Measurements from ENCODE around the gene SLC12A1.

Gene SLC12A1

DNA sequence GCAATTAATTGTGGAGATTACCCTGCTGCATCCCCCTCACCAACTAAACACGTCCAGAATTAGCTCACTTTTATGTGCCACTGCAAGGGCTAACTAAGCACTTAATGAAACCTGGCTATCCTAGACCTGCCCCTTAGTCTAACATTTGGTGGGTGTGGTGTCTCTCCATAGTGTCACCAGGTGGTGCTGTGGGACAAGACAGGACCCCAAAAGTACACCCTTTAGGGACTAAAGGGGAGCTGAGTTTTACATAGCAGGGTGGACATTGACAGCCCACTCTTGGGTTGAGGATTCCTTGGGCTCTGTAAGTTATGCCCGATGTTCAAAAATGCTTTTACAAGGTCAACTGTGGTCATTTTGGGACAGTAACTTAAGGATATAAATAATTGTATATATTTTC lies 130.8 kb downstream of the SLC12A1 start:
- H4K91ac ChIP-seq (ENCODE audit: low read depth, low read length): no peak overlapping the region
- no peak overlapping the region for H2AK5ac ChIP-seq (ENCODE audit: low read length)
- H4K8ac ChIP-seq (ENCODE audit: low read depth, low read length): no peak overlapping the region
- no peak overlapping the region for H3K14ac ChIP-seq (ENCODE audit: low read length)
- no peak overlapping the region for H3K4ac ChIP-seq (ENCODE audit: low read depth, low read length)
- peaks cover 2% of the 10 kb centered on the region for H3K79me2 ChIP-seq (ENCODE audit: control insufficient read depth, insufficient read depth, low read length, poor library complexity)
- peaks cover 0 to 2% of the 10 kb centered on the region in 2 experiments for H3K4me1 ChIP-seq (ENCODE audit: control insufficient read depth in 1 of 2, insufficient read depth in 2 of 2, low read length in 2 of 2)
- no peak overlapping the region for H2AFZ ChIP-seq (ENCODE audit: insufficient read depth, low read length, poor library complexity)
- no peak overlapping the region for H3K18ac ChIP-seq (ENCODE audit: low read length)
- no peak overlapping the region for H3K4me2 ChIP-seq (ENCODE audit: low read length)
- H3K36me3 ChIP-seq (ENCODE audit: control insufficient read depth in 1 of 2, insufficient read depth in 2 of 2, low read length in 2 of 2): peaks cover 1 to 11% of the 10 kb centered on the region in 2 experiments
- DNase-seq: no peak
- WGBS (ENCODE audit: extremely low coverage, insufficient coverage, insufficient read length): no CpG with 5 or more reads among the region's 2 CpGs
- no peak overlapping the region for H2BK120ac ChIP-seq (ENCODE audit: insufficient read depth, low read length, poor library complexity)
- H3K9me3 ChIP-seq (ENCODE audit: insufficient read depth, low read depth, low read length): no peaks in the 10 kb centered on the region
- no peaks in the 10 kb centered on the region for H3K27me3 ChIP-seq (ENCODE audit: insufficient read depth, low read length)
- no peak overlapping the region for H2BK12ac ChIP-seq (ENCODE audit: low read length)
- H3K4me3 ChIP-seq (ENCODE audit: low read depth, low read length): no peak overlapping the region
- no peak overlapping the region for H3K27ac ChIP-seq (ENCODE audit: low read depth, low read length)
- H2BK5ac ChIP-seq (ENCODE audit: low read depth, low read length, poor library complexity): no peak overlapping the region
- no peak overlapping the region for H3K9ac ChIP-seq (ENCODE audit: low read length)
- no peak overlapping the region for H4K12ac ChIP-seq (ENCODE audit: low read depth, low read length)
- H3K23ac ChIP-seq (ENCODE audit: low read length): no peak overlapping the region
- peaks cover 2% of the 10 kb centered on the region for H3K79me1 ChIP-seq (ENCODE audit: low read length)

DNA sequence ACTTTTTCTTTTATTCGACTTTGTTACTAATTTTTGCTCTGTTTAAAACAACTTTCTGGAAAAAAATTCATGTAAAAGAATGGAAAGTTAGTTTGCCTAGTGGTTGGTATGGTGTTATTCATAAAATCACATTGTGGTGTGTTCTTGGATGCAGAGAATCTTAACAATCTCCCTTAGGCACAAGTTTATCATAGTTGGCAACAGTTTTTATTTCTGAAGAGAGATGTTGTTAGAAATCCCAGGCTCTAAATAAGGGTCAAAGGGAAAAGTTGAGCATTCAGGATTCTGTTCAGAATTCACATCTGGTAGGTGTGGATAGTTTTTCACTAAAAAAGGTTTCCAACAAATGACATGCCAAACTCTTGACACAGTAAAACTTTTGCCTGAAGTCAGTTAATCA lies 131.5 kb downstream of the SLC12A1 start:
- H2BK120ac ChIP-seq (ENCODE audit: insufficient read depth, low read length, poor library complexity): no peak overlapping the region
- no peak overlapping the region for H2AK5ac ChIP-seq (ENCODE audit: low read length)
- H3K23ac ChIP-seq (ENCODE audit: low read length): no peak overlapping the region
- no peak overlapping the region for H3K9ac ChIP-seq (ENCODE audit: low read length)
- H3K18ac ChIP-seq (ENCODE audit: low read length): no peak overlapping the region
- no peak overlapping the region for H3K4ac ChIP-seq (ENCODE audit: low read depth, low read length)
- no peak overlapping the region for H4K8ac ChIP-seq (ENCODE audit: low read depth, low read length)
- H3K14ac ChIP-seq (ENCODE audit: low read length): no peak overlapping the region
- H2BK5ac ChIP-seq (ENCODE audit: low read depth, low read length, poor library complexity): no peak overlapping the region
- no peaks in the 10 kb centered on the region for H3K79me1 ChIP-seq (ENCODE audit: low read length)
- no peaks in the 10 kb centered on the region for H3K4me1 ChIP-seq (ENCODE audit: control insufficient read depth in 1 of 2, insufficient read depth in 2 of 2, low read length in 2 of 2)
- H4K91ac ChIP-seq (ENCODE audit: low read depth, low read length): no peak overlapping the region
- no peak overlapping the region for H4K12ac ChIP-seq (ENCODE audit: low read depth, low read length)
- no peak overlapping the region for H2BK12ac ChIP-seq (ENCODE audit: low read length)
- no CpG with 5 or more reads among the region's 1 CpG for WGBS (ENCODE audit: extremely low coverage, insufficient coverage, insufficient read length)
- no peak overlapping the region for H3K27ac ChIP-seq (ENCODE audit: low read depth, low read length)
- H2AFZ ChIP-seq (ENCODE audit: insufficient read depth, low read length, poor library complexity): no peak overlapping the region
- no peak overlapping the region for H3K4me3 ChIP-seq (ENCODE audit: low read depth, low read length)
- no peak overlapping the region for H3K4me2 ChIP-seq (ENCODE audit: low read length)
- H3K9me3 ChIP-seq (ENCODE audit: insufficient read depth, low read depth, low read length): no peaks in the 10 kb centered on the region
- H3K27me3 ChIP-seq (ENCODE audit: insufficient read depth, low read length): no peaks in the 10 kb centered on the region
- H3K36me3 ChIP-seq (ENCODE audit: control insufficient read depth in 1 of 2, insufficient read depth in 2 of 2, low read length in 2 of 2): peaks cover 1 to 11% of the 10 kb centered on the region in 2 experiments
- no peaks in the 10 kb centered on the region for H3K79me2 ChIP-seq (ENCODE audit: control insufficient read depth, insufficient read depth, low read length, poor library complexity)
- peak; percentile 46 to 90 for DNase-seq

DNA sequence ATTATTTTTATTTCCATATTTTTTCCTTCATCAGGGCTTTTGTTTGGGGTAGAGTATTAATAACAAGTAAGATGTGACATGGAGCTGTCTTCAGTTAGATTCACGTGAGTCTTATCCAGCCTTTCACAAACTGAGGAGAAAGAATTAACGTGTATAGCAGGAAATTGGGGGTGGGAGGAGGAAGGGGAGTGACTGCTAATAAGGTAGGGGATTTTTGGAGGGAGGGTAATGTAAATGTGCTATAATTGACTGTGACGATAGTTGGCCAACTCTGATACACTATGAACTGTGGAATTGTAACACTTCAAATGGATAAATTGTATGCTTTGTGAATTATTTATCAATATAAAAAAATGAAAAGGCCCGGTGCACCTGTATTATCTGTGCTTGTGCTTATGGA lies 134.0 kb downstream of the SLC12A1 start:
- Histone ChIP-seq H2BK120ac (ENCODE audit: insufficient read depth, low read length, poor library complexity) (no peak overlapping the region), H3K14ac (ENCODE audit: low read length) (no peak overlapping the region), H2AFZ (ENCODE audit: insufficient read depth, low read length, poor library complexity) (no peak overlapping the region), H2BK12ac (ENCODE audit: low read length) (no peak overlapping the region), H3K23ac (ENCODE audit: low read length) (no peak overlapping the region), H3K4ac (ENCODE audit: low read depth, low read length) (no peak overlapping the region), H3K18ac (ENCODE audit: low read length) (no peak overlapping the region), H3K9ac (ENCODE audit: low read length) (no peak overlapping the region), H3K79me2 (ENCODE audit: control insufficient read depth, insufficient read depth, low read length, poor library complexity) (no peaks in the 10 kb centered on the region), H4K8ac (ENCODE audit: low read depth, low read length) (no peak overlapping the region), H3K36me3 (ENCODE audit: control insufficient read depth in 1 of 2, insufficient read depth in 2 of 2, low read length in 2 of 2) (peaks cover 1 to 8% of the 10 kb centered on the region in 2 experiments), H3K4me3 (ENCODE audit: low read depth, low read length) (no peak overlapping the region), H4K12ac (ENCODE audit: low read depth, low read length) (no peak overlapping the region), H3K9me3 (ENCODE audit: insufficient read depth, low read depth, low read length) (no peaks in the 10 kb centered on the region), H3K79me1 (ENCODE audit: low read length) (no peaks in the 10 kb centered on the region), H3K27ac (ENCODE audit: low read depth, low read length) (no peak overlapping the region), H3K4me1 (ENCODE audit: control insufficient read depth in 1 of 2, insufficient read depth in 2 of 2, low read length in 2 of 2) (no peaks in the 10 kb centered on the region), H2AK5ac (ENCODE audit: low read length) (no peak overlapping the region), H3K27me3 (ENCODE audit: insufficient read depth, low read length) (no peaks in the 10 kb centered on the region), H4K91ac (ENCODE audit: low read depth, low read length) (no peak overlapping the region), H2BK5ac (ENCODE audit: low read depth, low read length, poor library complexity) (no peak overlapping the region), H3K4me2 (ENCODE audit: low read length) (no peak overlapping the region)
- DNase-seq: no peak
- no CpG with 5 or more reads among the region's 4 CpGs for whole genome bisulfite sequencing (ENCODE audit: extremely low coverage, insufficient coverage, insufficient read length)

DNA sequence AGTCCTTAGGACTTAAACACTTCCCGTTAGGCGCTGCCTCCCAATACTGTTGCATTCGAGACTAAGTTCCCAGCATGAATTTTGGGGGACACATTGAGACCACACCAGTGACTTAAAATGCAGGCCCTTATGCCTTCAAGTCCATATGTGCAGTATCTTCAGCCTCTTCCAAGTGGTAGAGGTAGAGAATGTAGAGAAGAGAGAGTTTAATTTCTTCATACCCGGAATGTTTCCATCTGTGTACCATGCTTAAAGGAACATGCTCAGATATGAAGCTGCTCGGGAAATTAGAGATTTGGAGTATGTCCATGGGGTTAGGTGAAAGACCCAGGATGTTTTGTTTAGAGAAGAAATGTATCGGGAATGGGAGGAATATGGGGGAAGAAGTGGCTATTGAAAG lies 137.8 kb downstream of the SLC12A1 start:
- peaks cover 0 to 2% of the 10 kb centered on the region in 2 experiments for H3K36me3 ChIP-seq (ENCODE audit: control insufficient read depth in 1 of 2, insufficient read depth in 2 of 2, low read length in 2 of 2)
- H3K79me2 ChIP-seq (ENCODE audit: control insufficient read depth, insufficient read depth, low read length, poor library complexity): no peaks in the 10 kb centered on the region
- WGBS (ENCODE audit: extremely low coverage, insufficient coverage, insufficient read length): 100% methylated on average over 1 of the region's 6 CpGs
- no peak overlapping the region for H3K9ac ChIP-seq (ENCODE audit: low read length)
- no peaks in the 10 kb centered on the region for H3K9me3 ChIP-seq (ENCODE audit: insufficient read depth, low read depth, low read length)
- H3K4me2 ChIP-seq (ENCODE audit: low read length): no peak overlapping the region
- H2BK12ac ChIP-seq (ENCODE audit: low read length): peak overlapping the region; percentile 31
- H4K91ac ChIP-seq (ENCODE audit: low read depth, low read length): no peak overlapping the region
- no peak overlapping the region for H2AFZ ChIP-seq (ENCODE audit: insufficient read depth, low read length, poor library complexity)
- H4K12ac ChIP-seq (ENCODE audit: low read depth, low read length): no peak overlapping the region
- H3K14ac ChIP-seq (ENCODE audit: low read length): no peak overlapping the region
- H3K27me3 ChIP-seq (ENCODE audit: insufficient read depth, low read length): no peaks in the 10 kb centered on the region
- H2BK5ac ChIP-seq (ENCODE audit: low read depth, low read length, poor library complexity): no peak overlapping the region
- no peak overlapping the region for H3K4me3 ChIP-seq (ENCODE audit: low read depth, low read length)
- no peak overlapping the region for H3K4ac ChIP-seq (ENCODE audit: low read depth, low read length)
- no peak overlapping the region for H2AK5ac ChIP-seq (ENCODE audit: low read length)
- no peak for DNase-seq
- H3K23ac ChIP-seq (ENCODE audit: low read length): no peak overlapping the region
- H2BK120ac ChIP-seq (ENCODE audit: insufficient read depth, low read length, poor library complexity): no peak overlapping the region
- H3K4me1 ChIP-seq (ENCODE audit: control insufficient read depth in 1 of 2, insufficient read depth in 2 of 2, low read length in 2 of 2): no peaks in the 10 kb centered on the region
- no peaks in the 10 kb centered on the region for H3K79me1 ChIP-seq (ENCODE audit: low read length)
- H3K27ac ChIP-seq (ENCODE audit: low read depth, low read length): no peak overlapping the region
- H4K8ac ChIP-seq (ENCODE audit: low read depth, low read length): no peak overlapping the region
- no peak overlapping the region for H3K18ac ChIP-seq (ENCODE audit: low read length)

All from trophoblast cell (in vitro differentiated cells and primary cell).